SK-N-SH (cell line): Measurements from ENCODE around the gene GHRH. TPM values are rescaled to one million over a fixed set of nuclear protein-coding genes. Genes with fewer than 3 reads are reported as not detected.

Source experiments
- CTCF ChIA-PET: fragments of 300-600, 350-600 bp; formaldehyde crosslinking; extraction: SDS; loops from one replicate; lab custom pipeline; 2021; lab: Yijun Ruan, JAX
- POLR2A ChIA-PET: fragments of 350-600 bp; sonication (Branson Sonifier 250); formaldehyde crosslinking; extraction: SDS; loops from one replicate; lab custom pipeline; 2020; ENCODE audit warnings: antibody characterized with exemption, inconsistent platforms; lab: Yijun Ruan, JAX
- DNase-seq: peaks from one replicate; pipeline ENCODE4 v3.0.0; 2012
- H2AFZ ChIP-seq: fragments of 200-600 bp; sonication (generic); 2 replicates; pipeline ENCODE4 v1.8.1; 2016; ENCODE audit warnings: antibody characterized with exemption, mild to moderate bottlenecking, low read depth
- H3F3A ChIP-seq: fragments of 200-600 bp; sonication (generic); replicated peaks from 2 replicates; pipeline ENCODE3; 2016; ENCODE audit warnings: antibody characterized with exemption, mild to moderate bottlenecking; ENCODE audit not compliant: insufficient read depth
- H3K27ac ChIP-seq, 2 experiments: fragments of 200-500 bp in 1 of 2; fragments of 200-600 bp in 1 of 2; sonication (Bioruptor generic) in 1 of 2; sonication (generic), shearing (Covaris generic) in 1 of 2; 2 replicates each; pipeline versions ENCODE4 v1.5.1 to v1.6.1; 2014 to 2016; ENCODE audit warnings: low read depth in 2 of 2, inconsistent platforms in 1 of 2, low read length in 1 of 2, mild to moderate bottlenecking in 1 of 2, mixed read lengths in 1 of 2
- H3K27me3 ChIP-seq: fragments of 200-600 bp; sonication (generic), shearing (Covaris generic); 2 replicates; pipeline ENCODE4 v1.6.1; 2016; ENCODE audit warnings: mixed run types; ENCODE audit not compliant: insufficient read depth
- H3K36me3 ChIP-seq, 2 experiments: fragments of 200-500 bp in 1 of 2; fragments of 200-600 bp in 1 of 2; sonication (Bioruptor generic) in 1 of 2; sonication (generic) in 1 of 2; replicated peaks in 1 of 2; 2 replicates each; pipeline versions ENCODE3 to v1.5.1; 2014 to 2016; ENCODE audit warnings: low read length in 1 of 2, mild to moderate bottlenecking in 1 of 2; ENCODE audit not compliant: insufficient read depth in 2 of 2, control insufficient read depth in 1 of 2
- H3K4me1 ChIP-seq, 2 experiments: fragments of 200-500 bp in 1 of 2; fragments of 200-600 bp in 1 of 2; sonication (Bioruptor generic) in 1 of 2; sonication (generic), shearing (Covaris generic) in 1 of 2; 2 replicates each; pipeline versions ENCODE4 v1.5.1 to v1.6.1; 2014 to 2016; ENCODE audit warnings: low read depth in 1 of 2, low read length in 1 of 2, mixed run types in 1 of 2; ENCODE audit not compliant: insufficient read depth in 2 of 2, control insufficient read depth in 1 of 2
- H3K4me2 ChIP-seq: fragments of 200-600 bp; sonication (generic), shearing (Covaris generic); 2 replicates; pipeline ENCODE4 v1.6.1; 2017; ENCODE audit warnings: mixed run types
- H3K4me3 ChIP-seq, 2 experiments: fragments of 200-500 bp in 1 of 2; fragments of 200-600 bp in 1 of 2; sonication (Bioruptor generic) in 1 of 2; sonication (generic), shearing (Covaris generic) in 1 of 2; 2 replicates each; pipeline versions ENCODE4 v1.5.1 to v1.8.1; 2014 to 2016; ENCODE audit warnings: low read depth in 2 of 2, inconsistent platforms in 1 of 2, low read length in 1 of 2, mild to moderate bottlenecking in 1 of 2, mixed read lengths in 1 of 2, moderate library complexity in 1 of 2
- H3K79me2 ChIP-seq: fragments of 200-600 bp; sonication (generic); 2 replicates; pipeline ENCODE4 v1.8.1; 2017; ENCODE audit warnings: mild to moderate bottlenecking; ENCODE audit not compliant: insufficient read depth
- H3K9ac ChIP-seq: fragments of 200-600 bp; sonication (generic); 2 replicates; pipeline ENCODE4 v1.6.1; 2017; ENCODE audit warnings: mixed run types
- H3K9me2 ChIP-seq: fragments of 200-600 bp; sonication (generic); 2 replicates; pipeline ENCODE4 v1.6.1; 2017; ENCODE audit warnings: mixed run types
- H3K9me3 ChIP-seq: fragments of 200-600 bp; sonication (generic); 2 replicates; pipeline ENCODE4 v1.6.1; 2017; ENCODE audit warnings: mixed run types, mild to moderate bottlenecking, moderate library complexity
- H4K20me1 ChIP-seq: fragments of 200-600 bp; sonication (generic); 2 replicates; pipeline ENCODE4 v1.6.1; 2017; ENCODE audit warnings: mild to moderate bottlenecking, mixed run types; ENCODE audit not compliant: insufficient read depth
- CHD2 ChIP-seq: fragments of 150-350 bp; IDR thresholded peaks from 2 replicates; pipeline ENCODE4 v1.6.1; 2018; ENCODE audit warnings: low read length; ENCODE audit not compliant: partially characterized antibody
- ELF1 ChIP-seq: IDR thresholded peaks from 2 replicates; pipeline ENCODE4 v1.4.0; 2012
- FOXM1 ChIP-seq: IDR thresholded peaks from 2 replicates; pipeline ENCODE4 v1.4.0; 2012; ENCODE audit warnings: low read depth, mild to moderate bottlenecking
- GATA2 ChIP-seq: sonication (generic); formaldehyde crosslinking; IDR thresholded peaks from 2 replicates; pipeline ENCODE4 v1.5.0; 2020; ENCODE audit warnings: mild to moderate bottlenecking, missing genetic modification reagents
- RAD21 ChIP-seq: IDR thresholded peaks from 2 replicates; pipeline ENCODE4 v1.6.1; 2012; ENCODE audit warnings: mild to moderate bottlenecking, low read length
- SMC3 ChIP-seq: IDR thresholded peaks from 2 replicates; pipeline ENCODE4 v1.6.1; 2012; ENCODE audit warnings: low read depth, low read length, improper control_type of control experiment
- TAF1 ChIP-seq: IDR thresholded peaks from 2 replicates; pipeline ENCODE4 v1.6.1; 2012; ENCODE audit warnings: low read depth, mild to moderate bottlenecking, low read length, moderate library complexity, borderline replicate concordance
- TCF12 ChIP-seq: IDR thresholded peaks from 2 replicates; pipeline ENCODE4 v1.4.0; 2012
- WGBS: methylation state at CpG from one replicate; pipeline ENCODE4 v1.1.6; 2017; ENCODE audit warnings: low lambda C conversion rate; 5-methylcytosine and 5-hydroxymethylcytosine counted together
- polyA plus RNA-seq, 3 experiments: library from polyadenylated mRNA; depleted of rRNA; stranded (reverse); fragments of >200 nt; gene quantifications; 2 replicates each; pipeline ENCODE4 v1.2.3, GENCODE V29; 2012
- TF ChIP-seq, protein P1 (sequence below): IDR thresholded peaks from 2 replicates; pipeline ENCODE4; 2012
- TF ChIP-seq, protein P2 (sequence below): fragments of 200-600 bp; sonication (generic); IDR thresholded peaks from 2 replicates; pipeline ENCODE4 v1.6.1; 2017; ENCODE audit warnings: antibody characterized with exemption, mild to moderate bottlenecking, moderate library complexity
- TF ChIP-seq, protein P3 (sequence below): IDR thresholded peaks from 2 replicates; pipeline ENCODE4 v1.4.0; 2012; ENCODE audit warnings: low read depth

The GHRH gene
- polyA plus RNA-seq, 1 of the 3 experiments (the other 2 are of a cell fraction): not detected

DNA sequence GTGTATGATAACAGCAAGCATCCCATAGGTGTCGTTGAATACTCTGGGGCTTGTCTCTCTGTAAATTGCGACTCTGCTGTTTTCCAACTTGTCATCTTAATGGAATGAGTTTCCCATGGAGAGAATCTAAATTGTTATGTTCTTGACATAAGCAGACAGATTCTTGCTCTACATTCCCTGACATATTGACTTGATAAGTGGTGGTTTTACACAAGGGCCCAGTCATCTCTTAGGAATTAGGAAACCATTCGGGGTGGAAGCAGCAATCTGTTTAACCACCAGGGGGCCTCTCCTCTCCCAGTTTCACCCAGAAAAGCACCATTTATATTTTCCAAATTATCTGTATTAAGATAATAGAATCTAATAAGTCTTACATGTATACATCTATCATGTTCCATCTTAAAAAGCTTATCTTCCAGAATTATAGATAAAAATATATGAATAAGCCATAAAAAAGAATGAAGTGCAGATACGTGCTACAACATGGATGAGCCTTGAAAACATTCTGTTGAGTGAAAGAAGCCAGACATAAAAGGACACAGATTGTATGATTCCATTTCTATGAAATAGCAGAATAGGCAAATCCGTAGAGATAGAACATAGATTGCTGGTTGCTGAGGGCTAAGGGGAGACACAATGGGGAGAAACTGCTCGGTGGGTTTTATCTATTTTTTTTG is 59.2 kb downstream of the GHRH start (continued):
- TF ChIP-seq TAF1 (0 out of 2 replicates have a peak, but pooled peaks have one; percentile 15), RAD21 (peak; percentile 74), SMC3 (peak; percentile 73), FOXM1 (no peak), CHD2 (peak; percentile 5)
- TF ChIP-seq, protein P1, sequence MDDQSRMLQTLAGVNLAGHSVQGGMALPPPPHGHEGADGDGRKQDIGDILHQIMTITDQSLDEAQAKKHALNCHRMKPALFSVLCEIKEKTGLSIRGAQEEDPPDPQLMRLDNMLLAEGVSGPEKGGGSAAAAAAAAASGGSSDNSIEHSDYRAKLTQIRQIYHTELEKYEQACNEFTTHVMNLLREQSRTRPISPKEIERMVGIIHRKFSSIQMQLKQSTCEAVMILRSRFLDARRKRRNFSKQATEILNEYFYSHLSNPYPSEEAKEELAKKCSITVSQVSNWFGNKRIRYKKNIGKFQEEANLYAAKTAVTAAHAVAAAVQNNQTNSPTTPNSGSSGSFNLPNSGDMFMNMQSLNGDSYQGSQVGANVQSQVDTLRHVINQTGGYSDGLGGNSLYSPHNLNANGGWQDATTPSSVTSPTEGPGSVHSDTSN: peak; percentile 92
- TF ChIP-seq, protein P2, sequence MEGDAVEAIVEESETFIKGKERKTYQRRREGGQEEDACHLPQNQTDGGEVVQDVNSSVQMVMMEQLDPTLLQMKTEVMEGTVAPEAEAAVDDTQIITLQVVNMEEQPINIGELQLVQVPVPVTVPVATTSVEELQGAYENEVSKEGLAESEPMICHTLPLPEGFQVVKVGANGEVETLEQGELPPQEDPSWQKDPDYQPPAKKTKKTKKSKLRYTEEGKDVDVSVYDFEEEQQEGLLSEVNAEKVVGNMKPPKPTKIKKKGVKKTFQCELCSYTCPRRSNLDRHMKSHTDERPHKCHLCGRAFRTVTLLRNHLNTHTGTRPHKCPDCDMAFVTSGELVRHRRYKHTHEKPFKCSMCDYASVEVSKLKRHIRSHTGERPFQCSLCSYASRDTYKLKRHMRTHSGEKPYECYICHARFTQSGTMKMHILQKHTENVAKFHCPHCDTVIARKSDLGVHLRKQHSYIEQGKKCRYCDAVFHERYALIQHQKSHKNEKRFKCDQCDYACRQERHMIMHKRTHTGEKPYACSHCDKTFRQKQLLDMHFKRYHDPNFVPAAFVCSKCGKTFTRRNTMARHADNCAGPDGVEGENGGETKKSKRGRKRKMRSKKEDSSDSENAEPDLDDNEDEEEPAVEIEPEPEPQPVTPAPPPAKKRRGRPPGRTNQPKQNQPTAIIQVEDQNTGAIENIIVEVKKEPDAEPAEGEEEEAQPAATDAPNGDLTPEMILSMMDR: peak; percentile 95
- TF ChIP-seq, protein P3, sequence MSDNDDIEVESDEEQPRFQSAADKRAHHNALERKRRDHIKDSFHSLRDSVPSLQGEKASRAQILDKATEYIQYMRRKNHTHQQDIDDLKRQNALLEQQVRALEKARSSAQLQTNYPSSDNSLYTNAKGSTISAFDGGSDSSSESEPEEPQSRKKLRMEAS: no peak

DNA sequence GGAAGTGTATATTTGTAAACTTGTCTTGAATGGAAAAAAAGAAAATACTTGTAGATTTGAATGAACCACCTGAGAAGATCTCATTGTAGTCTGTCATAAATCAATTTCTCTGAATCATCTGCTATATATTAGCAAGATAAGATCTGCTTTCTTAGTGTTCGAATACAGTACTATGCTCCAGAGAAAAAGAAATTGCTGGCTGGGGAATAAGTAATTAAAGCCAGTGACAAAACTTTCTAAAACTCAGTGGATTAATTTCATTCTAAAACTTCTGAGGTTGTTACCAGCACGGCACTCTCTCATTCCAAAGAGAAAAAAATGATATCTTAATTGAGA is 59.8 kb downstream of the GHRH start:
- CTCF ChIA-PET: interaction anchor here (0.7 to 14.0 kb wide), 11 partner anchors 10 to 340 kb away, joined by 3 to 280 read pairs (median 5); partner anchors contain the start of gene BLCAP
- peaks cover 29% of the 10 kb centered on the region for H4K20me1 ChIP-seq
- H3K36me3 ChIP-seq: peaks cover 61 to 70% of the 10 kb centered on the region in 2 experiments
- H3K9me2 ChIP-seq: no peaks in the 10 kb centered on the region
- H3K4me2 ChIP-seq: peak overlapping the region; percentile 66
- peak overlapping the region in 1 of 2 experiments; percentile 23; a peak in 2 of 4 replicates for H3K4me3 ChIP-seq
- H3K9me3 ChIP-seq: no peaks in the 10 kb centered on the region
- POLR2A ChIA-PET: interaction anchor here (0.7 kb wide), 1 partner anchor 24 kb away, joined by 3 read pairs; no protein-coding TSS in a partner anchor
- H3K27ac ChIP-seq: peak overlapping the region; percentile 93 to 96
- 18% methylated on average over 2 of the region's 2 CpGs for WGBS
- peak; percentile 51 for TF ChIP-seq TCF12
- TF ChIP-seq ELF1: no peak
- 0 out of 2 replicates have a peak, but pooled peaks have one; percentile 44 for TF ChIP-seq GATA2 (CRISPR knock-in tag)
- TF ChIP-seq, protein P1: peak; percentile 34
- H3K27me3 ChIP-seq: no peaks in the 10 kb centered on the region
- peak; percentile 22 for DNase-seq
- peak overlapping the region; percentile 61 for H3K9ac ChIP-seq
- peaks cover 10% of the 10 kb centered on the region for H3F3A ChIP-seq
- H3K79me2 ChIP-seq: peaks cover 64% of the 10 kb centered on the region
- H2AFZ ChIP-seq: no peak overlapping the region
- H3K4me1 ChIP-seq: peaks cover 13 to 26% of the 10 kb centered on the region in 2 experiments

Other genes with a start within 250 kb of the GHRH start
- gene RBL1, start 165.8 kb downstream of the GHRH start, polyA plus RNA-seq (2012; rRNA removed): 2.3 and 2.5 TPM in 2 replicates
- gene RPN2, start 82.5 kb downstream of the GHRH start, polyA plus RNA-seq (2012; rRNA removed): 420 and 596 TPM in 2 replicates
- 3.2 and 3.5 TPM in 2 replicates for gene MROH8, start 82.3 kb downstream of the GHRH start, polyA plus RNA-seq (2012; rRNA removed)
- gene MANBAL, start 27.8 kb upstream of the GHRH start, polyA plus RNA-seq (2012; rRNA removed): 105 and 141 TPM in 2 replicates
- 23.8 and 25.6 TPM in 2 replicates for gene SRC, start 84.3 kb upstream of the GHRH start, polyA plus RNA-seq (2012; rRNA removed)